Measurements from ENCODE around the gene NPHP4.

NPHP4 gene

DNA sequence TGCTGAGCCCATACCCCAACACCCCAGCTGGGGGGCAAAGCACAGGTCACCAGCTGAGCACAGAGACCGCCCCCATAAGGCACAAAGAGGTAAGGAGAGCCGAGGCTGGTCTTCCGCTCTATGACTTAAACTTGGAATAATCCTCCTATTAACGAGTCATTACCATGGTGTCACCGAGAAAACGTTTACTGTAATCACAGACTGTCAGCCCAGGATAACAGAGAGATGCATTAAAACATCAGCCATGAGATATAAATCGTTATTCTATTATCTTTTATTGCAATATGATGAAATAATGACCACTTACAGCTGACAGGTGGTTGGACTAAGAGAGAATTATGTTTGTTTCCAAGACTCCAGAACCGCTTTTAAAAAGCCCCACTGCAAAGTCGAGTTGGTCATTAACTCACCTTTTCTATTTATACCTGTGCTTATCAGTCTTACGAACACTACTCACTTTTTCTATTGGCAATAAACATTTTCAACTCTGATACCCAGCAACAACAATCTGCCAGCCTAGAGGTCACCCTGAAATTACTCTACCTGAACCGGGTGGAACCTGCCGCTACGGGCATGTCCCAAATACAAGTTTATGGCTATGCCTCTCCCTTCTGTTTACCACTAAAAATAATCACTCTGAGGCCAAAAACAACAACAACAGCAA, 21.5 kb downstream of the NPHP4 start:
- H3F3A ChIP-seq (ENCODE audit: insufficient read depth, low read length) = no peaks in the 10 kb centered on the region
- H2AFZ ChIP-seq (ENCODE audit: low read length) = no peak overlapping the region
- no peaks in the 10 kb centered on the region for H3K27me3 ChIP-seq (ENCODE audit: insufficient read depth, low read length)
- H3K79me2 ChIP-seq (ENCODE audit: insufficient read depth, low read length) = no peaks in the 10 kb centered on the region
- TF ChIP-seq CTCF (IDR thresholded peaks at IDR 0.05; ENCODE audit: low read length) (no peak), EZH2 (IDR thresholded peaks at IDR 0.05; ENCODE audit: borderline replicate concordance, low read length) (no peak)
- H4K20me1 ChIP-seq (ENCODE audit: insufficient read depth, low read length) = no peaks in the 10 kb centered on the region
- no peak overlapping the region for H3K4me2 ChIP-seq (ENCODE audit: low read length)
- H3K4me1 ChIP-seq (ENCODE audit: insufficient read depth, low read length, severe bottlenecking) = no peaks in the 10 kb centered on the region
- H3K9ac ChIP-seq (ENCODE audit: low read length) = no peak overlapping the region
- H3K36me3 ChIP-seq (ENCODE audit: insufficient read depth, low read length) = no peaks in the 10 kb centered on the region
- H3K9me2 ChIP-seq (ENCODE audit: low read depth, low read length) = no peaks in the 10 kb centered on the region
- H3K4me3 ChIP-seq (ENCODE audit: low read depth, low read length, poor library complexity, severe bottlenecking) = no peak overlapping the region
- H3K9me3 ChIP-seq (ENCODE audit: low read length) = no peaks in the 10 kb centered on the region
- H3K27ac ChIP-seq (ENCODE audit: low read depth, low read length, poor library complexity, severe bottlenecking) = no peak overlapping the region

GRCh38 chr1:5969168-5969567, 23.1 kb downstream of the NPHP4 start:
- Histone ChIP-seq H3K9me3 (ENCODE audit: low read length) (no peaks in the 10 kb centered on the region), H3K36me3 (ENCODE audit: insufficient read depth, low read length) (no peaks in the 10 kb centered on the region), H3K27ac (ENCODE audit: low read depth, low read length, poor library complexity, severe bottlenecking) (no peak overlapping the region), H3K9ac (ENCODE audit: low read length) (no peak overlapping the region), H3F3A (ENCODE audit: insufficient read depth, low read length) (no peaks in the 10 kb centered on the region), H3K4me3 (ENCODE audit: low read depth, low read length, poor library complexity, severe bottlenecking) (no peak overlapping the region), H3K9me2 (ENCODE audit: low read depth, low read length) (no peaks in the 10 kb centered on the region), H4K20me1 (ENCODE audit: insufficient read depth, low read length) (no peaks in the 10 kb centered on the region), H3K27me3 (ENCODE audit: insufficient read depth, low read length) (no peaks in the 10 kb centered on the region), H3K4me2 (ENCODE audit: low read length) (no peak overlapping the region), H3K79me2 (ENCODE audit: insufficient read depth, low read length) (no peaks in the 10 kb centered on the region), H2AFZ (ENCODE audit: low read length) (no peak overlapping the region), H3K4me1 (ENCODE audit: insufficient read depth, low read length, severe bottlenecking) (no peaks in the 10 kb centered on the region)
- TF ChIP-seq EZH2 (IDR thresholded peaks at IDR 0.05; ENCODE audit: borderline replicate concordance, low read length) = no peak
- no peak for TF ChIP-seq CTCF (IDR thresholded peaks at IDR 0.05; ENCODE audit: low read length)

GRCh38 chr1:5968161-5968736, 24.0 kb downstream of the NPHP4 start:
- Histone ChIP-seq H2AFZ (ENCODE audit: low read length) (no peak overlapping the region), H3K9me2 (ENCODE audit: low read depth, low read length) (no peaks in the 10 kb centered on the region), H3K79me2 (ENCODE audit: insufficient read depth, low read length) (no peaks in the 10 kb centered on the region), H3K27ac (ENCODE audit: low read depth, low read length, poor library complexity, severe bottlenecking) (no peak overlapping the region), H3K36me3 (ENCODE audit: insufficient read depth, low read length) (no peaks in the 10 kb centered on the region), H3K9me3 (ENCODE audit: low read length) (no peaks in the 10 kb centered on the region), H3K4me2 (ENCODE audit: low read length) (no peak overlapping the region), H3K27me3 (ENCODE audit: insufficient read depth, low read length) (no peaks in the 10 kb centered on the region), H4K20me1 (ENCODE audit: insufficient read depth, low read length) (no peaks in the 10 kb centered on the region), H3F3A (ENCODE audit: insufficient read depth, low read length) (no peaks in the 10 kb centered on the region), H3K4me1 (ENCODE audit: insufficient read depth, low read length, severe bottlenecking) (no peaks in the 10 kb centered on the region), H3K4me3 (ENCODE audit: low read depth, low read length, poor library complexity, severe bottlenecking) (no peak overlapping the region), H3K9ac (ENCODE audit: low read length) (no peak overlapping the region)
- TF ChIP-seq EZH2 (IDR thresholded peaks at IDR 0.05; ENCODE audit: borderline replicate concordance, low read length) = no peak
- TF ChIP-seq CTCF (IDR thresholded peaks at IDR 0.05; ENCODE audit: low read length) = no peak

All from OCI-LY1 (cell line).